GM19372 (cell line): ENCODE results near the gene USP17L10.
"Not testable (repeated sequence)": the region's sequence is repeated elsewhere in the genome, so short reads cannot be mapped to it uniquely, and the experiment has no call there.

Source experiments
- ATAC-seq: cut with Tn5 transposase; IDR thresholded peaks from one replicate; pipeline ENCODE4 v1.9.1; 2021; ENCODE audit warnings: mild to moderate bottlenecking, low read depth, moderate library complexity; ENCODE audit not compliant: unreplicated experiment

Gene USP17L10, protein sequence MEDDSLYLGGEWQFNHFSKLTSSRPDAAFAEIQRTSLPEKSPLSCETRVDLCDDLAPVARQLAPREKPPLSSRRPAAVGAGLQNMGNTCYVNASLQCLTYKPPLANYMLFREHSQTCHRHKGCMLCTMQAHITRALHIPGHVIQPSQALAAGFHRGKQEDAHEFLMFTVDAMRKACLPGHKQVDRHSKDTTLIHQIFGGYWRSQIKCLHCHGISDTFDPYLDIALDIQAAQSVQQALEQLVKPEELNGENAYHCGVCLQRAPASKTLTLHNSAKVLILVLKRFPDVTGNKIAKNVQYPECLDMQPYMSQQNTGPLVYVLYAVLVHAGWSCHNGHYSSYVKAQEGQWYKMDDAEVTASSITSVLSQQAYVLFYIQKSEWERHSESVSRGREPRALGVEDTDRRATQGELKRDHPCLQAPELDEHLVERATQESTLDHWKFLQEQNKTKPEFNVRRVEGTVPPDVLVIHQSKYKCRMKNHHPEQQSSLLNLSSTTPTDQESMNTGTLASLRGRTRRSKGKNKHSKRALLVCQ

DNA sequence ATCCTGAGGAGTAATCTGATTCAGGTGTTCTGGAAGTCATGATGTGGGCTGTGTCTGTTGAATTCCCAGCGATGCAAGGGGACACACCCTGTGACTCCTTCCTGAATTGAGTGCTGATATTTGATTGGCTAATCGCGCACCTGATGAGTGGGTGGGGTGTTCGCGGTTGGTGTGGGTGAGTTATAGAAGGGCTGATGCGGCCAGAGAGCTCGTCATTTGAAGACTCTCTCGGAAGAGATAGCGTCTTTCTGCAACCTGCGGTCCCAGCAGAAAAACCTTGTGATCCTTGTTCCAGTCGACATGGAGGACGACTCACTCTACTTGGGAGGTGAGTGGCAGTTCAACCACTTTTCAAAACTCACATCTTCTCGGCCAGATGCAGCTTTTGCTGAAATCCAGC lies at the start of gene USP17L10:
Gene USP17L10 (plus strand): TSS at position 301 of the 400 bp plus-strand sequence. CDS start 0 bp downstream, at position 301.
- not testable (repeated sequence) for ATAC-seq

DNA sequence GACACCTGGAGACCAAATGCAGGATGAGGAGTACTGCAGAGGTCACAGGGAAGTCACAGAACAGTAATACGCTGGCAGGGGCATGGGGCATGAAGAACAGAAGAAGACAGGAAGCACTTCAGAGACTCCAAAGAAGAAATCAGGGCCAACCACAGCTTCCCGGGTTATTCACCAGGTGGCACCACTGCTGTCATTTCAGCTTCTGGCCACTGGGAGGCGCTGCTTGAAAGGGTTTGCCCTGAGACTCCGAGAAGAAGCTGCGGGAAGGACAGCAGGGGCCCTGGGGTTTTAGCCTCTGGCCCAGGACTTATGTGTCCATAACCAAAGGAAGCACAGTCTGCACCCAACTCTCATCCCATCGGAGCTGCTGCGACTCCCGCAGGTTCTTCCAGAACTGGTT lies 44.5 kb upstream of the USP17L10 start:
- not testable (repeated sequence) for ATAC-seq

DNA sequence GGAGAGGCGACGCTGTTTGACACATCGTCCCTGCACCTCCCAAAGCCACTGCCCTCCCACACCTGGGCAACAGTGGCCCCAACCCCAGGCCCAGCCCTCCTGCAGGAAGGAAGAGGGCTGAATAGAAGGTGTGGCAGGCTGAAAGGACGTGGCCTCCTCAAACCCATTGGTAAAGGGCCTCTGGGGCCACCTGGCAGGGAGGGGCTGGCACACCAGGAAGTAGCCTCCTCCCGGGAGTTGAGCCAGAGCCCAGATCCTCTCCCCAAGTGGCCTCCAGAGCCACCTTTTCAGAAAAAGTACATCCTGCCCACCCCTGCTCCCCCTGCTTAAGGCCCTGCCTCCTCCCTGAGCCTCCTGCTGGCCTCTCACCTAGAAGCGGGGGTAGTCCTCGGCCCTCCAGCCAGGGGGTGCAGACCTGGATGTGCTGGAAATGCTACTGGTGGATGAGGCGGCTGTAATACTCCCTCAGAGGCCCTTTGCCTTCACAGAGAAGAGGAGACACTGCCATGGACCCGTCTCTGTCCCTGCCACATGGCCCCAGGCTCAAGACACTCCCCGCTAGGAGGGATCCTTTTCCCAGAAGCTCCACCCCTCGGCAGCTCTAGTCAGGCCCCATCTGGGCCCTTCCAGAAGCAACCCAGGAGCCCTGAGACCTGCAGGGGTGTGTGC lies 40.5 kb upstream of the USP17L10 start, which contains the start of gene FAM90A26:
Gene FAM90A26 (plus strand): TSS at position 619 of the 669 bp plus-strand sequence. CDS start 2,764 bp downstream, outside the sequence.
- not testable (repeated sequence) for ATAC-seq

DNA sequence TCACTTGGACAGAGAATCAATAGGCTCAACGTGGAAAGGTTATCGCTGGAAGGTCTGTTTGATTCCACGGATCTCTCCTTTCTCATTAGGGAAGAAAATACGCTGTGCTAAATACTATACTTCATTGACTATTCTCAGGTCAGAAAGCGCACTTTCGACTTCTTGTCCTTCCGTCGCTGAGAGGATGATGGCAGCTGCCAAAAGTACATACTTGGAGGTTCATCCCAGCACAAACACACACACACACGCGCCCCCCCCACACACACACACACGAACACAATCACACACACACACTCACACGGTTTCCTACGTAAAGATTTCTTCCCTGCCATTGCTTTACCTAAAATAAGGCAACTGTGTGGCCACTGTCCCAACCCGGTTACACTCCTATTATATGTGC lies 4.2 kb downstream of the USP17L10 start:
- not testable (repeated sequence) for ATAC-seq

- not testable (repeated sequence) for ATAC-seq
Measured at GRCh38 chr4:9215105-9215504, 4.6 kb downstream of the USP17L10 start, which contains the start of gene USP17L11. USP17L11 (plus strand) TSS chr4:9215405; CDS start chr4:9215405, 0 bp downstream.

GRCh38 chr4:9219852-9220251 lies 9.4 kb downstream of the USP17L10 start, which contains the start of gene USP17L12:
USP17L12 (plus strand) TSS chr4:9220152; CDS start chr4:9220152, 0 bp downstream.
- not testable (repeated sequence) for ATAC-seq

DNA sequence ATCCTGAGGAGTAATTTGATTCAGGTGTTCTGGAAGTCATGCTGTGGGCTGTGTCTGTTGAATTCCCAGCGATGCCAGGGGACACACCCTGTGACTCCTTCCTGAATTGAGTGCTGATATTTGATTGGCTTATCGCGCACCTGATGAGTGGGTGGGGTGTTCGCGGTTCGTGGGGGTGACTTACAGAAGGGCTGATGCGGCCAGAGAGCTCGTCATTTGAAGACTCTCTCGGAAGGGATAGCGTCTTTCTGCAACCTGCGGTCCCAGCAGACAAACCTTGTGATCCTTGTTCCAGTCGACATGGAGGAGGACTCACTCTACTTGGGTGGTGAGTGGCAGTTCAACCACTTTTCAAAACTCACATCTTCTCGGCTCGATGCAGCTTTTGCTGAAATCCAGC lies 14.1 kb downstream of the USP17L10 start, which contains the start of gene USP17L13:
Gene USP17L13 (plus strand): TSS at position 301 of the 400 bp plus-strand sequence. CDS start 0 bp downstream, at position 301.
- not testable (repeated sequence) for ATAC-seq

DNA sequence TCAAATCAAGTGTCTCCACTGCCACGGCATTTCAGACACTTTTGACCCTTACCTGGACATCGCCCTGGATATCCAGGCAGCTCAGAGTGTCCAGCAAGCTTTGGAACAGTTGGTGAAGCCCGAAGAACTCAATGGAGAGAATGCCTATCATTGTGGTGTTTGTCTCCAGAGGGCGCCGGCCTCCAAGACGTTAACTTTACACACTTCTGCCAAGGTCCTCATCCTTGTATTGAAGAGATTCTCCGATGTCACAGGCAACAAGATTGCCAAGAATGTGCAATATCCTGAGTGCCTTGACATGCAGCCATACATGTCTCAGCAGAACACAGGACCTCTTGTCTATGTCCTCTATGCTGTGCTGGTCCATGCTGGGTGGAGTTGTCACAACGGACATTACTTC lies 19.8 kb downstream of the USP17L10 start:
- ATAC-seq: not testable (repeated sequence)

DNA sequence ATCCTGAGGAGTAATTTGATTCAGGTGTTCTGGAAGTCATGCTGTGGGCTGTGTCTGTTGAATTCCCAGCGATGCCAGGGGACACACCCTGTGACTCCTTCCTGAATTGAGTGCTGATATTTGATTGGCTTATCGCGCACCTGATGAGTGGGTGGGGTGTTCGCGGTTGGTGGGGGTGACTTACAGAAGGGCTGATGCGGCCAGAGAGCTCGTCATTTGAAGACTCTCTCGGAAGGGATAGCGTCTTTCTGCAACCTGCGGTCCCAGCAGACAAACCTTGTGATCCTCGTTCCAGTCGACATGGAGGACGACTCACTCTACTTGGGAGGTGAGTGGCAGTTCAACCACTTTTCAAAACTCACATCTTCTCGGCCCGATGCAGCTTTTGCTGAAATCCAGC lies 23.6 kb downstream of the USP17L10 start, which contains the start of gene USP17L15:
Gene USP17L15 (plus strand): TSS at position 301 of the 400 bp plus-strand sequence. CDS start 0 bp downstream, at position 301.
- not testable (repeated sequence) for ATAC-seq

- ATAC-seq: not testable (repeated sequence)
Measured at GRCh38 chr4:9238461-9238860, 28.0 kb downstream of the USP17L10 start.

DNA sequence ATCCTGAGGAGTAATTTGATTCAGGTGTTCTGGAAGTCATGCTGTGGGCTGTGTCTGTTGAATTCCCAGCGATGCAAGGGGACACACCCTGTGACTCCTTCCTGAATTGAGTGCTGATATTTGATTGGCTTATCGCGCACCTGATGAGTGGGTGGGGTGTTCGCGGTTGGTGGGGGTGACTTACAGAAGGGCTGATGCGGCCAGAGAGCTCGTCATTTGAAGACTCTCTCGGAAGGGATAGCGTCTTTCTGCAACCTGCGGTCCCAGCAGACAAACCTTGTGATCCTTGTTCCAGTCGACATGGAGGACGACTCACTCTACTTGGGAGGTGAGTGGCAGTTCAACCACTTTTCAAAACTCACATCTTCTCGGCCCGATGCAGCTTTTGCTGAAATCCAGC lies 33.1 kb downstream of the USP17L10 start, which contains the start of gene USP17L17:
Gene USP17L17 (plus strand): TSS at position 301 of the 400 bp plus-strand sequence. CDS start 0 bp downstream, at position 301.
- not testable (repeated sequence) for ATAC-seq

DNA sequence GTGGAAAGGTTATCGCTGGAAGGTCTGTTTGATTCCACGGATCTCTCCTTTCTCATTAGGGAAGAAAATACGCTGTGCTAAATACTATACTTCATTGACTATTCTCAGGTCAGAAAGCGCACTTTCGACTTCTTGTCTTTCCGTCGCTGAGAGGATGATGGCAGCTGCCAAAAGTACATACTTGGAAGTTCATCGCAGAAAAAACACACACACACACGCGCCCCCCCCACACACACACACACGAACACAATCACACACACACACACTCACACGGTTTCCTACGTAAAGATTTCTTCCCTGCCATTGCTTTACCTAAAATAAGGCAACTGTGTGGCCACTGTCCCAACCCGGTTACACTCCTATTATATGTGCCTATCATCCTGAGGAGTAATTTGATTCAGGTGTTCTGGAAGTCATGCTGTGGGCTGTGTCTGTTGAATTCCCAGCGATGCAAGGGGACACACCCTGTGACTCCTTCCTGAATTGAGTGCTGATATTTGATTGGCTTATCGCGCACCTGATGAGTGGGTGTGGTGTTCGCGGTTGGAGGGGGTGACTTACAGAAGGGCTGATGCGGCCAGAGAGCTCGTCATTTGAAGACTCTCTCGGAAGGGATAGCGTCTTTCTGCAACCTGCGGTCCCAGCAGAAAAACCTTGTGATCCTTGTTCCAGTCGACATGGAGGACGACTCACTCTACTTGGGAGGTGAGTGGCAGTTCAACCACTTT lies 37.7 kb downstream of the USP17L10 start, which contains the start of gene USP17L18:
Gene USP17L18 (plus strand): TSS at position 678 of the 728 bp plus-strand sequence. CDS start 0 bp downstream, at position 678.
- ATAC-seq: not testable (repeated sequence)

DNA sequence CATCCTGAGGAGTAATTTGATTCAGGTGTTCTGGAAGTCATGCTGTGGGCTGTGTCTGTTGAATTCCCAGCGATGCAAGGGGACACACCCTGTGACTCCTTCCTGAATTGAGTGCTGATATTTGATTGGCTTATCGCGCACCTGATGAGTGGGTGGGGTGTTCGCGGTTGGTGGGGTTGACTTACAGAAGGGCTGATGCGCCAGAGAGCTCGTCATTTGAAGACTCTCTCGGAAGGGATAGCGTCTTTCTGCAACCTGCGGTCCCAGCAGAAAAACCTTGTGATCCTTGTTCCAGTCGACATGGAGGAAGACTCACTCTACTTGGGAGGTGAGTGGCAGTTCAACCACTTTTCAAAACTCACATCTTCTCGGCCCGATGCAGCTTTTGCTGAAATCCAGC lies 42.6 kb downstream of the USP17L10 start, which contains the start of gene USP17L19:
Gene USP17L19 (plus strand): TSS at position 301 of the 400 bp plus-strand sequence. CDS start 0 bp downstream, at position 301.
- not testable (repeated sequence) for ATAC-seq

- not testable (repeated sequence) for ATAC-seq
Measured at GRCh38 chr4:9257824-9258223, 47.4 kb downstream of the USP17L10 start, which contains the start of gene USP17L20. USP17L20 (plus strand) TSS chr4:9258124; CDS start chr4:9258124, 0 bp downstream.
